GM21515 (cell line): ENCODE measurements around the gene TBPL2.
"Not testable (repeated sequence)": the region's sequence is repeated elsewhere in the genome, so short reads cannot be mapped to it uniquely, and the experiment has no call there.

Experiments used
- ATAC-seq: cut with Tn5 transposase; IDR thresholded peaks from one replicate; pipeline ENCODE4 v1.9.1; 2021; ENCODE audit not compliant: unreplicated experiment

Gene TBPL2

DNA sequence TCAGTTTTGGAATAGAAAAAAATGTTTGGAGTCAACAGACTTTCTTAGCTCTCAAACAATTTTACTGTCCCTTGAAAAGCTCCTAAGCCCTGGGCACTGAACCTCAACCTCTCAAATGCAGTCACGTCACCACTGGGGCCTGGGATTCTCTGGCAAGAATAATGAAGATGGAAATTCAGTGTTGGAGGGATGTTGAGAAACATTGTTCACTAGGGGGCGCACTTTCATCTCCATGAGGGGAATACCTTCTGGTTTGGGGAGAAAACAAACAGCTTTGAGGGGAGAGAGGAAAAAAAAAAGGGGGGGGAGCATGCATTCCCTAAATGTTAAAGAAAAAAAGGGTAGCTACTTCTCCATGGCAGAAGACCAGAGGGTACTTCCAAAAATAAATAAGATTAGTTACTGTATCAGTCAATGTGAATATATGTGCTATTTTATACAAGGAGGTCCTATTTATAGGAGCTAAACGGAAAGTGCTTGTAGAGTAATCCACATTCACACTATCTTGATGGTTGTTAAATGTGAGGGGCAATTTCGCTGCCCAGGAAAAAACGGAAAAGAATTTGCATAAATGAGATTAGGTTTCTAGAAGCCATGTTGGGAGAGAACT, 5.8 kb upstream of the TBPL2 start:
- no peak for ATAC-seq

DNA sequence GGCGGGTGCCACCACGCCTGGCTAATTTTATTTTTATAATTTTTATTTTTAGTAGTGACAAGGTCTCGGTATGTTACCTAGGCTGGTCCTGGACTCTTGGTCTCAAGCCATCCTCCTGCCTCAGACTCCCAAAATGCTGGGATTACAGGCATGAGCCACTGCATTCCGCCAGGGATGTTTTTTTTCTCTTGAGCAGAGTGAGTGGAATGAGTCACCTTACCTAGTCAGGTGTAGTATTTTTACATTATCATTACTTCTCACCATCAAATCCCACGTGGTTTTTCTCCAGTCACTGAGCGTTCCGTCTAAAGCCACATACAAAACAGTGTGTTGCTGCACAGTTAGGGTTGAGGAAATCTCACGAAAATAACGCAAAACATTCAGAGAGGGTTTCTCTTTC, 870 bp upstream of the TBPL2 start:
- no peak for ATAC-seq

DNA sequence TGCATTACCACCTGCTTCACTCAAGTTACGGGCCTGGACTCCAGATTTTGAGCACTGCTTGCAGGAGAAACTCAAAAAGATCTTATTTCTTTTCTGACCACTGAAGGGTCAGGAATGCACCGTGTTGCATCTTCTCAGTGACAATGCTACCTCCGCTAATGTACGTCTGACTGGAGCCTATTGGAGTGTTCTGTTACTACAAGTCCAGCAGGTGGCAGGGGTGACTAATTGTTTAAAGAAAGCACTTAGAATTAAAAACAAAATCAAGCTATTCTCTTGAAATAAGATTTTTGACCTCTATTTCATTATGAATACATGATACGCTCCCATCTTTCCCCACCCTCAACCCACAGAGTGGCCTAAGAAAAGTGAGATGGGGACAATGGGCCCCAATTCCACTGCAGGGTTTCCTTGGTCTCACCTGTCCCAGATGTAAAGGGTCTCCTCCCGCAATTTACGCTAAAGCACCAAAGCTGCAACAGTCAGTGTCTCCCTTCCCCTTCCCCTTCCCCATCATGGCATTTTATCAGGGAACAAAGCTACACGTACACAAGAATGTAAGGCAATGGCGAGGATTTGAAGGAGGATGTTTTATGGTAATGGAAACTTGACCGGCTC, 2.2 kb downstream of the TBPL2 start:
- ATAC-seq = no peak

GRCh38 chr14:55436931-55437330, 3.5 kb downstream of the TBPL2 start:
- no peak for ATAC-seq

DNA sequence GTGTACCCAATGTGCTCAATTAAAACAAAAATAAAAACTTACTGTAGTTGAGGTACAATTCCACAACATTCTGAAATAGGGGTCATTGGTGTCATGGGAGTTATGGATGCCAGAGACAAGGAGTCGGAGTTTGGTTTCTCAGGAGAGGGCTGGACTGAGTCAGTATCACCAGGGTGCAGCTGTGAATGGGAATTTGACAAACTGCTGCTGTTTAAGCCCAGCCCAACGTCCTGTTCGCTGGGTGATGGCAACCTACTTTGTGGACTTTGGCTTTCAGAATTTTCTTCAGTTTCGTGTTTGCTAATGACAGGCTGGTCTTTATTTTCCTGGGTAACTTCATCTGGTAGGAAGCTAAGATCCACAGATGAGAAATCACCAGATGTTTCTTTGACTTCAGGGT, 3.9 kb downstream of the TBPL2 start:
- no peak for ATAC-seq

- no peak for ATAC-seq
Measured at GRCh38 chr14:55434805-55435174, 5.6 kb downstream of the TBPL2 start.

DNA sequence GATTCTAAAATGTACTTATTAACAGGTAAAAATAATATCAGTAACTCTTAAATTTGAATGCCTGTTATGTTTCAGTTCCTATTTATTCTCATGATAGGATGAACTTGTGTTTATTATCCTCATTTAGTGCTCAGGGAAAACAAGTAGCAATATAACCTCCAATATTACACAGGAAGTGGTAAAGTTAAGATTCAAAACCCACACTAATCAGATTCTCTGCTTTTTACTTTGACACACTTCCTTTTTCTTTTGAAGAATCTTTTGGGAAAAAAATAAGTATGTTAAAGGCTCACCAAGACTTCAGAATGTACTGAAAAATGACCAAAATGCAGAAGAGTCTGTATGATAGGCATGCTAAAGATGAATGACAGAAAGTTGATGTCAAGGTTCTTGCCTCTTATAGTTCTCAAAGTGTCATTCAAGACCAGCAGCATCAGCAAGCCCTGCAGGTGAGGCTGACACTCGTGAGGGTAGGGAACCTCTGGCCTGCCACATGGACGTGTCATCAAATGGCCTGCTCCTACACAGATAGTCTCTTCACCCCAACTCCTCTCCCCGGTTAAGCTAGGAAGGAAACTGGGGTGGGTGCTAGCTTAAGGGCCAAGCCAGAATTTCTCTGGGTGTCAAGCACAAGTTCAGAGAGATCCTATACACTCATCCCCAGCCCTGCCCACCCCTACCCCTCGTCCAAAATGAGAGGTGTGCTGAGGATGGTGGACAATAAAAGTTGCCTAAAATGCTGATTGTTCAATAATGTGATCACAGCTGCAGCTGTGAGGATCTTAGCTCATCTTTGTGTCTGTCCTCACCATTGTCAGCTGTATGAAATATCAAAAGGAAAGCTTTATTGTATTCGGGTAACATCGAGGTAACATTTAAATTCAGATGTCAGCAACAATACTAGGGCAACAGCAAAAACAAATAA, 6.3 kb downstream of the TBPL2 start:
- no peak for ATAC-seq

DNA sequence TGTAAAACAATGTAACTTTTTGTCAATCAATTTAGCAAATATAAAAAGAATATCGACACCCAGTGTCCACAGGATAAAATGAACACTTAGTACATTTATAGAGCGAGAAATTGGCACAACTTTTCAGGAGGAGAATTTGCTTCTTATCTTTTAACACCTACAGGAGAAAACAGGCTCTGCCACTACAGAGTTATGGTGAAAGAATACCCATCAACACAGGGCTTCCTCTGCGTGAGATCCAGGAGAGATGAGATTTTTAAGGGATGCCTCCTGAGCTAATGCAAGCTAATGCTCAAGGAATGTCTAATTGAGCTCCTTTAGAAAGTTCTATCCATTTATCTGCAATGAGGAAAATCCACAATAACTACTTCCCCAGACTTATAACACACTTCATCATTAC, 7.8 kb downstream of the TBPL2 start:
- ATAC-seq = no peak

GRCh38 chr14:55430024-55430690, 10.3 kb downstream of the TBPL2 start:
- ATAC-seq = peak; percentile 80

GRCh38 chr14:55427439-55427838, 13.0 kb downstream of the TBPL2 start:
- ATAC-seq = no peak

- ATAC-seq = no peak
Measured at GRCh38 chr14:55426891-55427290, 13.5 kb downstream of the TBPL2 start.

GRCh38 chr14:55425091-55425490, 15.3 kb downstream of the TBPL2 start:
- no peak for ATAC-seq

DNA sequence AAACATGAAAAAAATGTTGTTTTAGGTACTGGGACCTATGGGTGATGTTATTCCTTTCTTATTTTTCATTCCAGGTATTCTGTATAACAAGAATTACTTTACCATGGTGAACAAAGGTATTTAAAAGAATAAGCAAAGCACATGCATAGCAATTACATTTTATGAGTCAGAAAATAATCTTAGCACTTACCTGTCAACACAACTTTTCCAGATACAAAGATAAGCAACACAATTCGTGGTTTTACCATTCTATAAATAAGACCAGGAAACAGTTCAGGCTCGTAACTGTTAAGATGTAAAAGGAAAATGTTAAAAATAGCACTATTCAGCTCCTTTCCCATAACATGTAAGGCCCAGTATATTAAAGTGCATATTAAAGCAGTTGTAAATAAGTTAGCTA, 16.4 kb downstream of the TBPL2 start:
- no peak for ATAC-seq

DNA sequence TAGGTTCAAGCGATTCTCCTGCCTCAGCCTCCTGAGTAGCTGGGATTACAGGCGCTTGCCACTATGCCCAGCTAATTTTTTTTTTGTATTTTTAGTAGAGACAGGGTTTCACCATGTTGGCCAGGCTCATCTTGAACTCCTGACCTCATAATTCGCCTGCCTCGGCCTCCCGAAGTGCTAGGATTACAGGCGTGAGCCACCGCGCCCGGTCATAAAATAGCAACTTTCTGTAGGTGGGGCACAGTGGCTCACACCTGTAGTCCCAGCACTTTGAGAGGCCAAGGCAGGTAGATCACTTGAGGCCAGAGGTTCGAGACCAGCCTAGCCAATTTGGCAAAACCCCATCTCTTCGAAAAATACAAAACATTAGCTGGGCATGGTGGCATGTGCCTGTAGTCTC, 18.1 kb downstream of the TBPL2 start:
- not testable (repeated sequence) for ATAC-seq

DNA sequence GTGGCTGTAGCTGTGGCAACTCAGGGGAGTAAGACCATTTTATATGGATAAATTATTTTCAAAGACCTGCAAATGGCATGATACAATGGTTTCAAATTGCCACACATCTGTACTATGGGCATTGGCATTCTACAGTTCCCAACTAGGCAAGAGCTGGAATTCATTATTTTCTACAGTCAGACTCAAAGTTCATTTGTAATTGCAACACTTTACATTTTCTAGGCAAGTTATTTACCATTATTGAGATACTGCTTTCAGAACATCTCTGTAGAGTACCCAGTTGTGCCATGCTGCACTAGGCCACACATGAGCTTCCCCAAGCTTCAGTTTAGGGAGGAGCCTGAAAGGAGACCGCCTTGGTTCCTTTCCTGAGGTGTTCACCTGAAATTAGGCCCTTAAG, 20.8 kb downstream of the TBPL2 start:
- ATAC-seq = no peak

GRCh38 chr14:55418411-55418810, 22.0 kb downstream of the TBPL2 start:
- ATAC-seq = no peak

DNA sequence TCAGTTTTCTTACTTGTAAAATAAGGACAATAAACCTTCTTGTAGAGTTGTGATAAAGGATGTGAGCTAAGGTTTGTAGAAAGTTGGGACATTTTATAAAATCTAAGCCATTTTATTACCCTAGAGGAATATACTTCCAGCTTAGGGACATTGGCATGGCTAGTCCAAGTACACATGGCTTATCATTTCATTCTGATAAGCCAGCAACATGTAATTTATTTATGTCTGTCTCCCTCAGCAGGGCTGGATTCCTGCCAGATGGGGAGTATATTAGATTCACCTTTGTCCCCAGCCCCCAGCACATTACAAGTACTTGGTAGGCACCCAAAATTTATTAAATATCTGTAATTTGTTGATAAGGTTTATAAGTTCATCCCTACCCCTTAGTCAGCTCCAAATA, 22.5 kb downstream of the TBPL2 start:
- no peak for ATAC-seq

GRCh38 chr14:55416866-55417265, 23.6 kb downstream of the TBPL2 start:
- no peak for ATAC-seq

DNA sequence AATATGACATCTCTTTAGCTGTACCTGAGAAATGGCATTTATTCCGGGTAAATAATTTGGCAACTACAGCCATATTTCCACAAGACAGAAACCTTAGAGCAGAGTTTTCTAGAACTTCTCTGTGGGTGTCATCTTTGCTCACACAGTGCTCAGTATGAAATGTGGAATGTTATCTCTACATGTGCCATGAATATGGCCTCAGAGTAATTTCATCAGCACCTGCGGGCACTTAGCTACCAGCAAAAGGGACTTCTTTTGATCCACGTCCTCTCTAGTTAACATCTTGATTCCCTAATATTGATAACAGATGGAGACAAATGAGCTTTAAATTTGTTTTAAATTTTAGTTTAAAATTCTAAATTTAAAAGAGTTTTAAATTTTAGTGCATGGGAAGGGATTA, 25.9 kb downstream of the TBPL2 start:
- ATAC-seq = no peak

DNA sequence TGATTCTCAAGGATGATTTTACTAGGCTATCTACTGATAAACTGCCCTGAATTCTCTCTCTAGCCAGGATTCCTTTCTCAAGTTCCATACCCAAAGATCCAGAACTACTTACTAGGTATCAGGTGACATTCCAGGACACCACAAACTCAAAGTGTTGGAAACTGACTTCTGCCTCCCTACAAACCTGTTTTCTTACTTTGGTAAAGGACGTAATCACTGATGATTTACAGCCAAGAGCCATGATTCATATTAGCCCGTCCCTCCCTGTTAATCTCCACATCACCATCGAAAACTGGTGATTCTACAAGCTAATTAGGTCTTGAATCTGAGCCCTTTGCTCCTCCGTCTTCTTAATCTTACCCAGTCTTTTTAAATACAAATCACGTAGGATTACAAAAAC, 27.7 kb downstream of the TBPL2 start:
- ATAC-seq = no peak
